VCaP (cell line): Measurements from ENCODE around the gene RPLP2.

Source experiments
- H3K27ac ChIP-seq: fragments of 450-650 bp; 2 replicates; pipeline ENCODE4 v1.5.1; 2017
- CTCF ChIP-seq: fragments of 450-650 bp; conservative IDR thresholded peaks from 2 replicates; pipeline ENCODE4 v1.5.1; 2017; ENCODE audit warnings: mild to moderate bottlenecking, moderate library complexity

RPLP2 gene

GRCh38 chr11:800473-800872, 9.3 kb upstream of the RPLP2 start:
- TF ChIP-seq CTCF = no peak
- no peak overlapping the region for H3K27ac ChIP-seq

GRCh38 chr11:801097-801780, 8.5 kb upstream of the RPLP2 start:
- TF ChIP-seq CTCF = no peak

GRCh38 chr11:802018-802617, 7.6 kb upstream of the RPLP2 start:
- no peak for TF ChIP-seq CTCF
- no peak overlapping the region for H3K27ac ChIP-seq

More at GRCh38 chr11:801097-801780, 8.5 kb upstream of the RPLP2 start:
- no peak overlapping the region for H3K27ac ChIP-seq

- no peak for TF ChIP-seq CTCF
- H3K27ac ChIP-seq = no peak overlapping the region; the same call in 1 of the 2 replicates
These were observed 6.9 kb upstream of the RPLP2 start for GRCh38 chr11:802693-803466.

GRCh38 chr11:803467-803742, 6.4 kb upstream of the RPLP2 start:
- H3K27ac ChIP-seq = peak overlapping the region; percentile 84; the same call in 1 of the 2 replicates
- TF ChIP-seq CTCF = no peak

GRCh38 chr11:803770-804598, 5.8 kb upstream of the RPLP2 start:
- H3K27ac ChIP-seq = peak overlapping the region; percentile 84

More at GRCh38 chr11:803770-804598, 5.8 kb upstream of the RPLP2 start:
- no peak for TF ChIP-seq CTCF
